GM20000 (cell line): ENCODE data around the gene PARD3.
"Not testable (repeated sequence)": the region's sequence is repeated elsewhere in the genome, so short reads cannot be mapped to it uniquely, and the experiment has no call there.

ENCODE experiments used
- DNase-seq: peaks from one replicate; pipeline ENCODE4 v3.0.0; 2012; ENCODE audit warnings: low spot score
- CTCF ChIP-seq: IDR thresholded peaks from 2 replicates; pipeline ENCODE4 v1.5.1; 2012; ENCODE audit warnings: mild to moderate bottlenecking, control low read depth; ENCODE audit errors: extremely low read depth, missing control alignments

The PARD3 gene

DNA sequence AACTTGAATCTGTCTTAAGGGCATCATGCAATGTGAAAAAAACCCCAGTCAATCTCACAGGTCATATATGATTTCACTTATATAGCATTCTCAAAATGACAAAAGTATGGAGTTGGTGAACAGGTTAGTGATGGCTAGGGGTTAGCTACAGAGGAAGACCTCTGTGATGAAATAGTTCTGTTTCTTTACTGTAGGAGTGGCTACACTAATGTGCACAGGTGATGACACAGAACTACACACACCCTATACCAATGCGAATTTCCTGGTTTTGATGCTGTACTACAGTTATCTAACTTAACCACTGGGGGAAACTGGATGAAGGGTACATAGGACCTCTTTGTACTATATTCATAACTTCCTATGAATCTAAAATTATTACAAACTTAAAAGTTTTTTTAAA lies 541.8 kb downstream of the PARD3 start:
- no peak for DNase-seq
- no peak for TF ChIP-seq CTCF

GRCh38 chr10:34272316-34272715 lies 542.8 kb downstream of the PARD3 start:
- DNase-seq, result no peak

GRCh38 chr10:34268410-34268809 lies 546.7 kb downstream of the PARD3 start:
- not testable (repeated sequence) for DNase-seq

More at GRCh38 chr10:34272316-34272715, 542.8 kb downstream of the PARD3 start:
- no peak for TF ChIP-seq CTCF

DNA sequence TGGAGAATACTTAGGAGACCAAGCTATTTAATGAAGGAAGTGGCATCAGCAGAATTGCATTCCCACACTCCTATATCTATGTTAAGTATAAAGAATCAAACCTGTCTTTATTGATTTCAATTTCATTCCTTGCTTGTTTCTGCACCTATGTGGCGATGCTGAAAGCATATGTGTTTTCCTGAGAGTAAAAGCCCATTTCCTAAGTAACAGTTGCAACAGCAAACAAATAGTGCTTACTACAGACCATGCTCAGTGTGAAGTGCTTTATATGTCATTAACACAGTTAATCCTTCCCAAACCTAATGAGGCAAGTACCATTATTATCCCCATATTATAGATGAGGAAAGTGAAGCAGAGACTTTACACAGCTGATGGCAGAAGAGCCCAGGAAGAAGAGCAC lies 552.1 kb downstream of the PARD3 start:
- DNase-seq, result no peak
- no peak for TF ChIP-seq CTCF

DNA sequence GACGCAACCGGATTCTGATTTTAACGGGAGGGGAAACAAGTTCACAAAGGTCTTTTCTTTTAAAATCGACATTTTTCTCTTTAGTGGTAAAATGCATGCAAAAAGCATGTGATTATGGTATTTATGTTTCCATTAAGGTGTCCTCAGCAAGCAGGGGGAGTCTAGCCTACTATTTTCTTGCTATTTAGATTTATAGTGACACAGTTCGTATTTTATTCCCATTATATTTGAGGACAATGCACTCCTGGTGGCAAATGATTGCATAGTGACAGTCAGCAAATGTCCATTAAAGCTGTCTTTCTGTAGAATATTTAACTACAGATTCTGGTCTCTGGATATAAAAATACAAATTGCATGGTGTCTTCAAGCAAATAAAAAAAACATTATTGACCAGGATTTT lies 554.2 kb downstream of the PARD3 start:
- DNase-seq, result no peak
- TF ChIP-seq CTCF, result no peak

DNA sequence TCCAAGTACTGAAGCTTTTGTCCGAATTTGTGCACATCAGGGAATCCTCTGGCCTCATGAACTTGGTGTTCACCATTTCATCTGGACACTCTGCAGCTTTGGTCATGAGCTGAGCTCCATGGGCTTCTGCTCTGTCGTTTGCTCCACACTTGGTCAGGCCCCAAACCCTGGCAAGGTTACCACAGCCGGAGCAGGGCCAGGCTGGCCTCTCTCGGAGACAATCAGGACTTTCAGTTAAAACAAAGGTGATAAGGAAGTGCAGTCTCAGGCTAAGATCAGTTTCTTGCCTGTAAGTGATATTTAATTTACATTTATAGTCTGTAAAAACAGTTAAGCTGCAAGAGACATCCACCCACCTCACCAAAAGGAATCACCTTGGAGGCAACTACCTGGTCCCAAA lies 558.9 kb downstream of the PARD3 start:
- no peak for TF ChIP-seq CTCF

GRCh38 chr10:34255035-34255434 lies 560.1 kb downstream of the PARD3 start:
- no peak for TF ChIP-seq CTCF
- DNase-seq, result no peak

More for the DNA sequence above, 558.9 kb downstream of the PARD3 start:
- no peak for DNase-seq

DNA sequence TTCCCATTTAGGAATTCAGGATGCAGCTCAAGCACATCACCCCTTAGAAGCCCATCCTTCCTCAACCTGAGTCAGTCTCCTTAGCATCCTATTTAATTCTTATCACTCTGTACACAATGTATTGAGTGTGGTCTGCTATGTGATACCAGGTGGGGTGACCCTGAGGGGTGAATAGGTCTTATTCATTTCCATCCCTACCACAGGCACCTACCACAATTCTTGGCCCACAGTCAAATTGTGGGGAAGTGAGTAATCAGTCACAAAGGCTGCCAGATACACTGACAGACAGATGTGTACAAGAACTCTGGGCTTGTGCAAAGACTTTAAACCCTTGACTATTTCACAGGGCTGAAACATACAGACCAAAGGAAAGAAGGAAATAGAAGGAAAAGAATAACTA lies 560.5 kb downstream of the PARD3 start:
- TF ChIP-seq CTCF, result no peak
- DNase-seq, result peak; percentile 8
